HG03097 (cell line): ENCODE data around the gene EEF2.

ENCODE experiments used
- ATAC-seq: cut with Tn5 transposase; IDR thresholded peaks from one replicate; pipeline ENCODE4 v1.9.1; 2021; ENCODE audit not compliant: unreplicated experiment, low FRiP score

EEF2 gene

GRCh38 chr19:3984908-3985642 is at the start of gene EEF2:
EEF2 (minus strand) TSS chr19:3985463; CDS start chr19:3985380, 83 bp downstream.
- peak; percentile 61 for ATAC-seq

GRCh38 chr19:4034048-4035017 is 49.1 kb upstream of the EEF2 start:
- ATAC-seq: no peak

- no peak for ATAC-seq
Observed at GRCh38 chr19:4033028-4033956, 48.0 kb upstream of the EEF2 start.

GRCh38 chr19:4032436-4032835 is 47.2 kb upstream of the EEF2 start:
- ATAC-seq: no peak

GRCh38 chr19:4031420-4031819 is 46.2 kb upstream of the EEF2 start:
- no peak for ATAC-seq

GRCh38 chr19:4030981-4031380 is 45.7 kb upstream of the EEF2 start:
- ATAC-seq: no peak

GRCh38 chr19:4030552-4030951 is 45.3 kb upstream of the EEF2 start:
- ATAC-seq: no peak

GRCh38 chr19:4029247-4029614 is 44.0 kb upstream of the EEF2 start:
- no peak for ATAC-seq

GRCh38 chr19:4028334-4029246 is 43.3 kb upstream of the EEF2 start:
- no peak for ATAC-seq

GRCh38 chr19:4027146-4027545 is 41.9 kb upstream of the EEF2 start:
- ATAC-seq: no peak

GRCh38 chr19:4025317-4025716 is 40.1 kb upstream of the EEF2 start:
- ATAC-seq: no peak

- no peak for ATAC-seq
Observed at GRCh38 chr19:4023600-4024398, 38.5 kb upstream of the EEF2 start.

- ATAC-seq: no peak
Observed at GRCh38 chr19:4019578-4019977, 34.3 kb upstream of the EEF2 start.

- ATAC-seq: no peak
Observed at GRCh38 chr19:4018775-4019504, 33.7 kb upstream of the EEF2 start.

GRCh38 chr19:4018140-4018613 is 32.9 kb upstream of the EEF2 start:
- ATAC-seq: no peak

GRCh38 chr19:4016903-4017638 is 31.8 kb upstream of the EEF2 start:
- ATAC-seq: no peak

- no peak for ATAC-seq
Observed at GRCh38 chr19:4016486-4016885, 31.2 kb upstream of the EEF2 start.
